NCI-H748 (cell line): ENCODE measurements around the gene FHL5.
"Not testable (repeated sequence)": the region's sequence is repeated elsewhere in the genome, so short reads cannot be mapped to it uniquely, and the experiment has no call there.

ENCODE experiments used
- DNase-seq: peaks from one replicate; lab custom pipeline; 2025; ENCODE audit not compliant: unreplicated experiment; lab: John Stamatoyannopoulos, UW

Gene FHL5, protein sequence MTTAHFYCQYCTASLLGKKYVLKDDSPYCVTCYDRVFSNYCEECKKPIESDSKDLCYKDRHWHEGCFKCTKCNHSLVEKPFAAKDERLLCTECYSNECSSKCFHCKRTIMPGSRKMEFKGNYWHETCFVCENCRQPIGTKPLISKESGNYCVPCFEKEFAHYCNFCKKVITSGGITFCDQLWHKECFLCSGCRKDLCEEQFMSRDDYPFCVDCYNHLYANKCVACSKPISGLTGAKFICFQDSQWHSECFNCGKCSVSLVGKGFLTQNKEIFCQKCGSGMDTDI

DNA sequence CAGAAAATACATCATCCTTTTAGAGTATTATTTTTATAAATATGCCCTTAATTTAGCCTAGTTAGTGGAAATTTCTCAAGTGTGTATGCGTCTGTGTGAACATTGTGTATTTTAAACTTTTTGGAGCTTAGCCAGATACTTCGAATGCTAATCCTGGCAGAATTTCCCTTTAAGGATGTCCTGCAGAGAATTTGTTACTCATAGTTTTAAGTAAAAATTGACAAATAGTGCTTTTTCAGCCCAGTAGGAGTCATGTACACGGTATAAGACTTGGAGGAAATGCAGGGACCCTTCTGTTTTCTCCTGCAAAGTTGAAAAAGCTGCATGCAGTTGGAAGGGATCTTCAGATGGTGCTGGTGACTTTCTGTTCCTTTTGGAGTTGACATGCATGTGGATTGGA lies at the start of gene FHL5:
TSS of gene FHL5 (plus strand) at position 243 of the 400 bp plus-strand sequence. CDS start 40,486 bp downstream, outside the sequence.
- no peak for DNase-seq

DNA sequence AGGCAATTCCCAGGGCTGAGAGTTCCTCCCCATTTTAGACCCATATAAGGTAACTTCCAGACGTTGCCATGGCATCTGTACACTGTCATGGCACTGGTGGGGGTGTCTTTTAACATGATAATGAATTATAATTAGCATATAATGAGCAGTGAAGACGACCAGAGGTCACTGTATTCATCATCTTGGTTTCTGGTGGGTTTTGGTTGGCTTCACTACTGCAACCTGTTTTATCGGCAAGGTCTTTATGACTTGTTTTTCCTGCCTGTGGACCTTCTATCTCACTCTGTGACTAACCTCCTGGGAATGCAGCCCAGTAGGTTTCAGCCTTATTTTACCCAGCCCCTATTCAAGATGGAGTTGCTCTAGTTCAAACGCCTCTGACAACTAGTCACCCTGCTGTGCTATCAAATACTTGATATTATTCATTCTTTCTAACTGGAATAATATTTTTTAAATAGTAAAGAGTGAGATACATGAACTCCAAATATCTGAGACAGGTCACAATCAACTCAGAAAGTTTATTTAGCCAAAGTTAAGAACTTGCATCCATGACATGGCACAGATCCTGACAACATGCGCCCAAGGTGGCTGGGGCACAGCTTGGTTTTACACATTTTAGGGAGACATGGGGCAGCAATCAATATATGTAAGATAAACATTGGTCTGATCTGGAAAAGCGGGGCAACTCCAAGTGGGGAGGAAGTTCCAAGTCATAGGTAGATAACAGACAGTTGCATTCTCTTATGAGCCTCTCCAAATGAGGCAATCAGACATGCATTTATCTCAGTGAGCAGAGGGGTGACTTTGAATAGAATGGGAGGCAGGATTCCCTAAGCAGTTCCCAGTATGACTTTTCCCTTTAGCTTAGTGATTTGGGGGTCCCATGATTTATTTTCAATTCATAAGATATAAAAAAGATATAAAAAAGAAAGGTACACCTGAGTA lies 42.5 kb upstream of the FHL5 start:
- DNase-seq = peak; percentile 58

DNA sequence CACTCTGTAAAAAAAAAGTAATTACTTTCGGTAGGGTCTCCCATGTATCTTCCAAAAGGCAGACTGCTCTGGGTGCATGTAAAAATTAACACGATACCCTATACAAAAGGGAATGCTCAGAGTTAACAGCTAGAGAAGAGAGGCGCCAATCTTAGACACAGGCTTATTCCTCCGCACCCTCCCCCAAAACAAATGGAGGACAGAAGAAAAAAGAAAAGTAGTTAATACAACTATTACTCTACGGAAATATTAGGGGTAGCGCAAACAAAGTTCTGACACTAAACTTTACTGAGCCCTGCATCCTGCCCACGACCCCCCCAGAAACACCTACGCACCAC lies 41.7 kb upstream of the FHL5 start:
- DNase-seq = peak; percentile 71

DNA sequence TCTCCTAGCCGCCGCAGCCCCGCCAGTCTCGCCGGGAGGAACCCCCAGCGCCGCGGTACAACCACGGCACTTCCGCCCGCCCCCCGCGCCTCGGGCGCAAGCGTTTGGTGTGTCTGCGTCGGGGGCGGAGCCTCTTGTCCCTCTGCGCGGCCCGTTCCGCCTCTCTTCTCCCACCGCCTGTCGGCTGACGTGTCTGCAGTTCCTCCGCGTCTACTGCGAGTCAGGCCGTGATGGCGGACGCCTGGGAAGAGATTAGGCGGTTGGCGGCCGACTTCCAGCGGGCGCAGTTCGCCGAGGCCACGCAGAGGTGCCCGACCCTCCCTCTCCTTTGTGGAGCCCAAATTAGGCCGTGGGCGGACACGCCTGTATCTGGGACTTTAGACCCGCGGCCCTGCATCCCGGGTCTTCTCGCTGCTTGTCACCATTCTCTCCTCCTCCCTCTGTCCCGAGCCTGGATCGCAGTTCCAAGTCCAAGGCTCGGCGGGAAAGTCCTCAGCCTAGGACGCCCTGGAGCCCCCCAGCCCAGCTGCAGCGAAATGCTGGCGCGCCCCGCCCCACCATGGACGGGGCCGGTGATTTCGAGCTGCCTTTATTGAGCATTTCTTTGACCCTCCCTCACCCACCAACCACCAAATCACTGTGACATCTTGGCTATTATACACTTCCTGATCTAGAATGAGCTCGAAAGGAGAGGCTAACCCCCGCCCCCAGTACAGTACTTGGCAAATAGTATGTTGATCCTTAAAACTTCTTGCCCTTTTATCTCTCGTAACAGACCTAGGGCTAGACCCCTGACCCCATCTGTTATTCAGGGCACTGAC lies 41.1 kb upstream of the FHL5 start, which contains the start of gene UFL1:
TSS of gene UFL1 (plus strand) at position 163 of the 821 bp plus-strand sequence. CDS start at position 231, 68 bp downstream.
- peak; percentile 97 for DNase-seq

DNA sequence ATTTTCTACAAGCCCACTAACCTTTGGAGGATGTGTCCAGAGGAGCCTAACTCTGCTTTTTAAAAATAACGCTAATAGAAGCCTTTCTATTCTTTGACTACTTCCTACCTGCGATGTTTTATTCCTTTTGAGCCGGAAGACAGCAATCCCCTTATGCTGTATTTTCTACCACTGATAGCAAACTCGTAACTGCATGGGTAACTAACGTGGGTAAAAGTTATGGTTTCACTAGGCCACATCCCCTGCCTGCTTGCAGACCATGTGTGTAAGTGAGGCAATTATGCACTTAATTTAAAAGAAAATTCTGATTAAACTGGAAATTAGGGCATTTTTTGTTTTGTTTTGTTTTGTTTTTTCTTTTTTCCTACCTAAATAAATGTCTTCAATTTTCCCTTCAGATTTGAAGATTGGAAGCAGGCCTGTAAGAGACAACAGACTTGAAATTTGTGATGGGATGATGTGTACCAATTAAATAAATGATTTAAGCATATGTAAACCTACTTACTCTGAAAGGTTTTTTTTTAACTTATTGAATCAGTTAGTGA lies 40.4 kb upstream of the FHL5 start:
- peak; percentile 49 for DNase-seq

DNA sequence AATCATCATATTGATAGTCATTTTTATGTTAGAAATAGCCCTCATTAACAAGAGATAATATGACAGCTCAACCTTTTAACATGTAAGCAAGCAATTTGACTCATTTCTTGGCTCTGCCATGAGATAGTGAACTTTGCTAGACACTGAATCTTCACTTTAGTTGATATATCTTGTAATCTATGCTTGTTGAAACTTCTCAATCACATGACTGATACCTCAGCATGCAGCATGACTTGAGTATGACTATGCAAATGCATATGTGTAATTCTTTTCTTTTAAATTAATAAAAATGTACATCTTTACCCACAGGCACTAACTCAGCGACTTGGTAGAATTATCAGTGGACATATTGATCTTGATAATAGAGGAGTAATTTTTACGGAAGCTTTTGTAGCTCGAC lies 34.7 kb upstream of the FHL5 start:
- no peak for DNase-seq

DNA sequence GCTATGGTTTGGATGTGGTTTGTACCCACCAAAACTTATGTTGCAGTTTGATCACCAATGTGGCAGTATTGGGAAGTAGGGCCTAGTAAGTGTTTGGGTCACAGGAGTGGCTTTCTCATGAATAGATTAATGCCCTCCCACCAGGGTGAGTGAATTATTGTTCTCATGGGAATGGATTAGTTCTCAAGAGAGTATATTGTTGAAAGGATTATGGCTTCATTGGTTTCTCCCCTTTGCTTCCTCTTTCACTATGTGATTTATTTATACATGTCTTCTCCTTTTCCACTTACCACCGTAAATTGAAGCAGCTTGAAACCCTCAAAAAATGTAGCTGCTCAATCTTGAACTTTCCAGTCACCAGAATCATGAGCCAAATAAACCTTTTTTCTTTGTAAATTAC lies 30.5 kb upstream of the FHL5 start:
- no peak for DNase-seq

DNA sequence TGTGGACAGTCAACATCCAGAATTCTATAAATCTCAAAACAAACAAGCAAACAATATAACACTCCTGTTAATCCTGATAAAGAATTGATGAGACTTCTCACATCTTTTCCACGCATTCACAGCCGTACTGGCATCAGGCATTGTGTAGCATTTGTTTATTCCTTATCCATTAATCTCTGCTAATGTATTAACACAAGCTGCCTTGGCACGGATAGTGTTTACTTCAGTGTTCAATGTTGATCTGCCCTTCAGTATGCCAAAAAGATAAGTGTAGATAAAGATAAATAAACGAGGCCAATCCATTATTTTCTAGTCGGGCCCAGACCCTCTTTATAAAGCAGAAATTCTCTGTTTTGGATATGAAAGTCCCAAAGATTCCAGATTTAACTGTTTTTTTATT lies 25.2 kb upstream of the FHL5 start:
- DNase-seq = peak; percentile 54

DNA sequence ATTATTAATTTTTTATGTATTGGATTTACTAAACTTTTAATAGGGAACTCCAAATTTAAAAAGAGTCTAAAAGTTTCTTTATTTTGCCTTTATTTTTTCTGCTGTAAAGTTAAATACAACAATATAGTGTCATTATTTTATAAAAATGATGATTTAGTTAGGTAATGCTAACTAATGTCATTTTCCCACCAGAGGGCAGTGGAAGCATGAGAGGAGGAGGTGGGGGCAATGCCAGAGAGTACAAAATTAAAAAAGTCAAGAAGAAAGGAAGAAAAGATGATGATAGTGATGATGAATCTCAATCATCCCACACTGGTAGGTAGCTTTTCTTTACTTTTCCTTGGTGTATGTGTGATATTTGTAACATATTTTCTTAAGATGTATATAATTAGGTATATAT lies 20.2 kb upstream of the FHL5 start:
- DNase-seq = peak; percentile 53

DNA sequence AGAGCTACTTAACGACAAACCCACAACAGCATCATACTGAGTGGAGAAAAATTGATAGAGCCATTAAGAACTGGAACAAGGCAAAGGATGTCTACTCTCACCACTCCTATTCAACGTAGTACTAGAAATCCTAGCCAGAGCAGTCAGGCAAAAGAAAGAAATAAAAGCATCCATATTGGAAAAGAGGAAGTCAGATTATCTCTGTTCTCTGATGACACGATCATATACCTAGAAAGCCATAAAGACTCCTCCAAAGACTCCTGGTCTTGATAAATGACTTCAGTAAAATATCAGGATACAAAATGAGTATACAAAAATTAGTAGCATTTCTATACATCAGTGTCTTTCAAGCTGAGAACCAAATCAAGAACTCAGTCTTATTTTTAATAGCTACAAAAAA lies 17.0 kb upstream of the FHL5 start:
- DNase-seq = no peak

DNA sequence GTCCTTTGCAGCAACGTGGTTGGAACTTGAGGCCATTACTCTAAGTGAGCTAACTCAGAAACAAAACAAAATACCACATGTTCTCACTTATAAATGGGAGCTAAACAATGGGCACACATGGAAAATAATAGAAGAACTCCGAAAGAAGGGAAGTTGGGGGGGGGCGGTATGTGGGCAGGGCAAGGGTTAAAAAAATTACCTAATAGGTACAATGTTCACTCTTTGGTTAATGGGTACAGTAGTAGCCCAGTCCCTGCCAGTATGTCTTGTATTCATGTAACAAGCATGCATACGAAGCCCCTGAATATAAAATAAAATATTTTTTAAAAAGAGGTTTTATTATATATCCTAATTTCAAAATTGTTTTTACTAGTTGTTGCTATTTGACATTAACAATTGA lies 15.3 kb upstream of the FHL5 start:
- DNase-seq = no peak

DNA sequence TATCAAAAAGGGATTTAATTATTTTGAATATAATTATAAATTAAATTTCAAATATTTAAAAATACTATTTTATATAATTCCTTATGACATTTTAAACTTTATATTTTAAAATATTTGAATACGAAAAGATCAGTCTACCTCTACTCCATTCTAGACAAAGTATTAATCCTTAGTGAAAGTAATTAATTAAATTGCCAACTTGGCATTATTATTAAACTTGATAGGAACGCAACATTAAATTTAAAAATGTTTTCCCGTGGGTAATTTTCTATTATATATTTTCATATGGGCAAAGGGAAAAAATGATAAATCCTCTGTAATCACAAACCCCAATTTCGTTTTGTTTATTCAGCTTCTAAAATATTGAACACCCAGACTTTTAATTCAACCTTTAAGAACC lies 8.4 kb upstream of the FHL5 start:
- DNase-seq = no peak

DNA sequence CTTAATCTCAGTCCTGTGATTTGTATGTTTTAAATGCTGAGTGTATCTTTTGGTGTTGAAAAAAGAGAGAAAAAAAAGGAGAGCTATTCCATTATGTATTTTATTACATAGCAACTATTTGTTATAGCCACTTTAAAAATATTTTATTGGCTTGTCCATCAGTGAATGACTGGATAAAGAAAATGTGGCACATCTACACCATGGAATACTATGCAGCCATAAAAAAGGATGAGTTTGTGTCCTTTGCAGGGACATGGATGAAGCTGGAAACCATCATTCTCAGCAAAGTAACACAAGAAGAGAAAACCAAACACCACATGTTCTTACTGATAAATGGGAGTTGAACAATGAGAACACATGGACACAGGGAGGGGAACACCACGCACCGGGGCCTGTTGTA lies 3.2 kb upstream of the FHL5 start:
- not testable (repeated sequence) for DNase-seq

DNA sequence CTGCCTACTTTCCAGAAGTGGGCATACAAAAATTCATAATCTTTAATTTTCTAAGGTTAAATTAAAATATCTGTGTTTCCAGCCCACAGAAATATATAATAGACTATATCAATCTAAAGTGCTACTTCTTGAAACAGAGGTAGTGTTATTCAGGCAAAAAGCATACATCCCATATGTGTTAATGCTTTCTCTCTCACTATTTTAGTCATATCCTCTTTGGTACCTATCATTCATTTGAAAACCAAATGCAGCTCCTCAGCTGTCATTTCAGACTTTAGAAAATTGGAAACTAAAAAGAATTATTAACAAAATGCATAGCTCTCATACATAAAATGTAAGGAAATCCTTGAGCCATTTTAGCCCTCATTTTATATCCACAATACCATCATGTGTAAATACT lies 925 bp downstream of the FHL5 start:
- no peak for DNase-seq

DNA sequence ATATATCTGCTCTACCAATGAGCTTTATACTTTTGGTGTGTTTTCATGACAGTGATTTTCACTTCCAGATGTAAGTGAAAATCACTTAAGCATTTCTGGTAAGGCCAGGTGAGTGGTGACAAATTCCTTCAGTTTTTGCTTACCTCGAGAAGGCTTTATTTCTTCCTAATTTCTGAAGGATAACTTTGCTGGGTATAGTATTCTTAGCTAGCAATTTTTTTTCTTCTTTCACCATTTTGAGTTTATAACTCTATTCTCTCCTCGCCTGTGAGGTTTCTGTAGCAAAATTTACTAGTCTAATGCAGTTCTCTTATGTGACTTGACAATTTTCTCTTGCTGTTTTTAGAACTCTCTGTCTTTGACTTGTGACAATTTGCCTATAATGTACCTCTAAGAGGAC lies 7.1 kb downstream of the FHL5 start:
- DNase-seq = no peak

DNA sequence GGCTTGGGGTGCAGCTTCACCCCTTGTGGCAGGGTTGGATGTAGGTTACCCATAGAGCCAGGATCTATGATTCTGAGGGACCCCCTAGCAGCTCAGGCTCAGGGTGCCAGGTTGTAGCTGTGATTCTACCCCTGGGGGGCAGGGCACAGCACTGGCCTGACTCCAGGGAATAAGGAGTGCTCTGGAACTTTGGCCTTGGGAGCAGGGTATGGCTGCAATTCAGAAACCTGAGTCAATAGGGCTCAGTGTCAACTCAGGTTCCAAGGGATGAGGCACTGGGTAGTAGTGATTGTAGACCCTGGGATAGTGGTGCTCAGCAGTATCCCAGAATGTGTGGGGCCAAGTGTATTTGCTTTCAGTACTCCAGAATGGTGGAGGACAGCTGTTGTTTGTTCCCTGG lies 8.6 kb downstream of the FHL5 start:
- no peak for DNase-seq

DNA sequence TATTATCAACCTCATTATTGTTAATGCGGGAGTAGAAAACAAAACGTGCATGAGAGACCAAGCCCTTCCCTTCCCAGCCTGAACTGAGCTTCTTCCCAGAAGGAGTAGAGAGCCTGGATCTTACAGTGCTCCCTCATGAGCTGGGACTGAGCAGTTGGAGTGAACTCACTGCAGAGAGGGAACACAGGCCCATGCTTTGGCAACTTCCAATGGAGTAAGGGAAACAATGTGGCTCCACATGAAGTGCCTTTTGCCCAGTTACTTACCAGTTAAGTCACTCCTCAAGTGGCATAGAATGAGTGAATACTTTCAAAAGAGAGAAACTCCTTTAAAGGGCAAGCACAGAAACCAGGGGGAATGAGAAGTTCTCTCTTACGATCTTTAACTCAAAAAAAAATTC lies 12.4 kb downstream of the FHL5 start:
- DNase-seq = no peak

DNA sequence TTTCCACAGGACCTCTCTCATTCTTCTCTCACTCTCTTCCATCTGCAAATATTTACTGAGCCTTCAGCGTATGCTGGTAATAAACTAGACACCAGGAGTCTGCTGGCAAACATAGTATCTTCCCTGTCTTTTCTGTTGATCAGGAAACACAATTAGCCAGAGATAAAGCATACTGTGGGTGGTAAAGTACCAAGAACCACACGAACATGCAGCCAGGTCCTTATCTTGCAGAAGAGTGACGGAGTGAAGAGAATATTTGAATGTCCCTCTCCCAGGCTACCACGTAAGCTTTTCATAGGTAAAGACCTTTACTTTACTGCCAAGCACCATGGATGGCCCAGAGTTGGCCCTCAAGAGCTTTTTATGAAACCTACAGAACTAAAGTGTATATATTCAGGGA lies 13.3 kb downstream of the FHL5 start:
- DNase-seq = no peak

DNA sequence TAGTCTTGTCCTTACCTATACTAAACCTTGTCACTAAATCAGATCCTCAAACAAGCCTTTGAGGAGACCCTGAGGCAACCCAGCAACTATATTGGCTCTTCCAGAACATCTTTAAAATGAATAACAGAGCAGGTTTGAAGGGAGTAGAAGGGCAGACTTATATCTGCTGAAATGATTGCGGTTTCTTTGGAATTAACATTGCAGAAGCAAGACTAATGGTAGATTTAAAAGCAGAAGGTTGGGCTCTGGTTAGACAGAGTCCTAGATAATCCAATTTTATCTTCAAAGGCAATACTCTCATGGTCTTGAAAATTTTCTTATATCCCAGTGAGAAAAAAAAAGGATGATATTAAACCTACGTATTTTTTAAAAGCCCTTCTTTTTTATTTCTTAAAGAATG lies 19.1 kb downstream of the FHL5 start:
- DNase-seq = no peak

DNA sequence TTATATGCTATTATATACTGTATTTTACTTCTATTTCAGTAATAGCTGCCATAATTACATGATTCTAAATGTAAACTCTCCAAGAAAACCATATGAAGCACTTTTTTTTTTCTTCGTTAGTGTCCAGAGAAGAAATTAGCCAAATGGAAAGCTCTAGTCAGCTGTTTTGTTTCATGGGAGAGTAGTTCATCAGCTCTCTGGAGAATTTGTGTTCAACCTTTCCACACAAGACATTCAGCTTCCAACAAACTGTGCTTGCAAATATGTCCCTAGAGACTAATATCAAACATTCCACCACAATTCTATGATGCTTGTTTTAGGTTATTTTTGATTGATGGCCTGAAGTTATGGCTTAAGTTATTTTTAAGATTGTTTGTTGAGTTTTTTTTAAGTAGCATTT lies 19.5 kb downstream of the FHL5 start:
- no peak for DNase-seq

DNA sequence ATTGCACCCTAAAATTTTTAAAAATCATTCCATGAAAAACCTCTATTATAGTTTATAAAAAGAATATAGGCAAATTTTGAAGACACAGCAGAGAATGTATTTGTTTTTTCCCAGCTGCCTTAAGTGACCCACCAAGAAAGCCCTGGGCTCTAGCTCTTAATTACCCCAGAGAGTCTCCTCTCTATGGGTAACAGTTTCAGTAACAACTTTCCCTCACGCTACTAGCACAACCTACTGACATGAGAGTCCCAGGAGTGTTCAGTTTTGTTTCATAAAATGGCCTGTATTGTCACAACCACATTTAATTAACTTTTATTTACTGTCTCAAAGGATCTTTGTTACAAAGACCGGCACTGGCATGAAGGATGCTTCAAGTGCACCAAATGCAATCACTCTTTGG lies 41.5 kb downstream of the FHL5 start:
- no peak for DNase-seq
